ENCODE results near the gene PSTPIP2.

DNA sequence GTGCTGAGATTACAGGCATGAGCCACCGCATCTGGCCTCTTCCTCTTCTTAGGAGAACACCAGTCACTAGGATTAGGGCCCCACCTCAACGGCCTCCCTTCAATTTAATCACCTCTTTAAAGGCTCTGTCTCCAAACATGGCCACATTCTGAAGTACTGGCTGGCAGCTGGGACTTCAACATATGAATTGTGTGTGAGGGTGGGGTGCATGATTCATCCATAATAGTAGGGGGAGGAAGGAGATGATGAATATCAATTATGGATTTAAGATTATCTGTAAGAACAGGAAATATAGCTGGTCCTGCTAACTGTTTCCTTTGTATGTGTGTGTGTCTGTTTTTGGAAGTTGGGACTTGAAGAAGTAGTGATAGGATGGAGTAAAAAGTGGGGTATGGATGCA lies 90.2 kb downstream of the PSTPIP2 start:
- TF ChIP-seq, protein P1, sequence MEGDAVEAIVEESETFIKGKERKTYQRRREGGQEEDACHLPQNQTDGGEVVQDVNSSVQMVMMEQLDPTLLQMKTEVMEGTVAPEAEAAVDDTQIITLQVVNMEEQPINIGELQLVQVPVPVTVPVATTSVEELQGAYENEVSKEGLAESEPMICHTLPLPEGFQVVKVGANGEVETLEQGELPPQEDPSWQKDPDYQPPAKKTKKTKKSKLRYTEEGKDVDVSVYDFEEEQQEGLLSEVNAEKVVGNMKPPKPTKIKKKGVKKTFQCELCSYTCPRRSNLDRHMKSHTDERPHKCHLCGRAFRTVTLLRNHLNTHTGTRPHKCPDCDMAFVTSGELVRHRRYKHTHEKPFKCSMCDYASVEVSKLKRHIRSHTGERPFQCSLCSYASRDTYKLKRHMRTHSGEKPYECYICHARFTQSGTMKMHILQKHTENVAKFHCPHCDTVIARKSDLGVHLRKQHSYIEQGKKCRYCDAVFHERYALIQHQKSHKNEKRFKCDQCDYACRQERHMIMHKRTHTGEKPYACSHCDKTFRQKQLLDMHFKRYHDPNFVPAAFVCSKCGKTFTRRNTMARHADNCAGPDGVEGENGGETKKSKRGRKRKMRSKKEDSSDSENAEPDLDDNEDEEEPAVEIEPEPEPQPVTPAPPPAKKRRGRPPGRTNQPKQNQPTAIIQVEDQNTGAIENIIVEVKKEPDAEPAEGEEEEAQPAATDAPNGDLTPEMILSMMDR (IDR thresholded peaks at IDR 0.05), result no peak
- TF ChIP-seq POLR2A (IDR thresholded peaks at IDR 0.05), result no peak

Data from right lobe of liver (tissue), 4 donors.